RWPE2 (cell line): ENCODE data around the gene L3MBTL4.
"Not testable (repeated sequence)": the region's sequence is repeated elsewhere in the genome, so short reads cannot be mapped to it uniquely, and the experiment has no call there.

ENCODE experiments used
- ATAC-seq: fragments of 200-7000 bp; cut with Tn5 transposase; 3 replicates; pipeline ENCODE4 v1.9.1; 2021; ENCODE audit warnings: low read depth
- DNase-seq: peaks from one replicate; pipeline ENCODE4 v3.0.0-alpha.2; 2020; ENCODE audit warnings: low spot score
- H3K27ac ChIP-seq: fragments of 450-650 bp; 2 replicates; pipeline ENCODE4 v1.5.1; 2017; ENCODE audit warnings: mild to moderate bottlenecking; ENCODE audit not compliant: poor library complexity, severe bottlenecking
- H3K27me3 ChIP-seq: fragments of 250-450 bp; sonication (Bioruptor Pico); 2 replicates; pipeline ENCODE4 v1.5.1; 2021; ENCODE audit warnings: mild to moderate bottlenecking, moderate library complexity; ENCODE audit not compliant: insufficient read depth, poor library complexity, severe bottlenecking
- H3K36me3 ChIP-seq: fragments of 250-450 bp; sonication (Bioruptor Pico); 2 replicates; pipeline ENCODE4 v1.5.1; 2020; ENCODE audit warnings: low read depth, mild to moderate bottlenecking, moderate library complexity
- H3K4me1 ChIP-seq: fragments of 250-450 bp; sonication (Bioruptor Pico); 2 replicates; pipeline ENCODE4 v1.5.1; 2021; ENCODE audit warnings: mild to moderate bottlenecking, moderate library complexity; ENCODE audit not compliant: insufficient read depth, poor library complexity, severe bottlenecking
- H3K4me3 ChIP-seq: fragments of 250-450 bp; sonication (Bioruptor Pico); 2 replicates; pipeline ENCODE4 v1.5.1; 2021; ENCODE audit warnings: mild to moderate bottlenecking, moderate library complexity; ENCODE audit not compliant: severe bottlenecking
- H3K9me3 ChIP-seq: fragments of 250-450 bp; sonication (Bioruptor Pico); 2 replicates; pipeline ENCODE4 v1.5.1; 2021; ENCODE audit warnings: mild to moderate bottlenecking, moderate library complexity; ENCODE audit not compliant: severe bottlenecking
- TF ChIP-seq, protein P1 (sequence below): fragments of 450-650 bp; IDR thresholded peaks from one replicate; pipeline ENCODE4 v1.5.1; 2017; ENCODE audit warnings: mild to moderate bottlenecking, moderate library complexity; ENCODE audit not compliant: poor library complexity, severe bottlenecking

The L3MBTL4 gene

DNA sequence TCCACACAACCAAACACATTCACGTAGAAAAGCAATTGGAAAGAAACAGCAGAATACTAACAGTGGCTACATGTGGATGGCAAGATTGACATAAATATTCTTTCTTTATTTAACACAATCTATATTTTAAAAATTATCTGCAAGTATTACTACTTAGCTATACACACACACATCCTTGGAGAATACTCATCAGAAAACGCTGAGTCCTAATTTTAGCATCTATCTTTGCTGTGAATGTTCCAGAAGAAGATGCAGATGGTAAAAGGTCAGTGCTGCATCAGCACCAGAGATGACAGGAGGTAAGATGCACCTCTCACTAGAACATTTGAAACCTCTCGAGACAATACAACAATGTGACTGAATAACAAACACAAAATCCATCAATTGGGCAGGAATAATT is 148.5 kb downstream of the L3MBTL4 start:
- Histone ChIP-seq H3K27ac (no peak overlapping the region), H3K36me3 (no peaks in the 10 kb centered on the region), H3K27me3 (no peaks in the 10 kb centered on the region), H3K4me1 (no peaks in the 10 kb centered on the region), H3K4me3 (no peak overlapping the region), H3K9me3 (no peaks in the 10 kb centered on the region)
- TF ChIP-seq, protein P1, sequence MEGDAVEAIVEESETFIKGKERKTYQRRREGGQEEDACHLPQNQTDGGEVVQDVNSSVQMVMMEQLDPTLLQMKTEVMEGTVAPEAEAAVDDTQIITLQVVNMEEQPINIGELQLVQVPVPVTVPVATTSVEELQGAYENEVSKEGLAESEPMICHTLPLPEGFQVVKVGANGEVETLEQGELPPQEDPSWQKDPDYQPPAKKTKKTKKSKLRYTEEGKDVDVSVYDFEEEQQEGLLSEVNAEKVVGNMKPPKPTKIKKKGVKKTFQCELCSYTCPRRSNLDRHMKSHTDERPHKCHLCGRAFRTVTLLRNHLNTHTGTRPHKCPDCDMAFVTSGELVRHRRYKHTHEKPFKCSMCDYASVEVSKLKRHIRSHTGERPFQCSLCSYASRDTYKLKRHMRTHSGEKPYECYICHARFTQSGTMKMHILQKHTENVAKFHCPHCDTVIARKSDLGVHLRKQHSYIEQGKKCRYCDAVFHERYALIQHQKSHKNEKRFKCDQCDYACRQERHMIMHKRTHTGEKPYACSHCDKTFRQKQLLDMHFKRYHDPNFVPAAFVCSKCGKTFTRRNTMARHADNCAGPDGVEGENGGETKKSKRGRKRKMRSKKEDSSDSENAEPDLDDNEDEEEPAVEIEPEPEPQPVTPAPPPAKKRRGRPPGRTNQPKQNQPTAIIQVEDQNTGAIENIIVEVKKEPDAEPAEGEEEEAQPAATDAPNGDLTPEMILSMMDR, result no peak
- DNase-seq, result no peak
- no peak for ATAC-seq

DNA sequence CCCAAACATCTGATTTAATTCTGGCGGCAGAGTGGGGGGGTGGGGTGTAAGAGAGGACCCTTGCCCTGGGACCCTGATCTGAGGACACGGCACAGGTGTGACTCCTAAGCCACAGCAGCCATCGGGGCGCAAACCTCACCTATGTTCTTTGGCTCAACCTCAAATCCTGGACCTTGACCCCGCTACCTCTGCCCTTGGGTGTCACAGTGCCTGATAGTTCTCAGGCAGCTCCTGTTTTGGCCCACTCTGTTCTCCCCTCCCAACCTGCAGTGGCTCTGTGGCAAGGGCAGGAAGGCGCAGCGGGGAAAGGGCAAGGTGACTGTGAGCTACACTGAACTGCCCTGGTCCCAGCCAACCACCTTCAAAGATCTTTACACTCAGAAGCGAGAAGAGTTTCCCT is 152.8 kb downstream of the L3MBTL4 start:
- Histone ChIP-seq H3K27ac (no peak overlapping the region), H3K9me3 (no peaks in the 10 kb centered on the region), H3K4me1 (no peaks in the 10 kb centered on the region), H3K4me3 (no peak overlapping the region), H3K27me3 (no peaks in the 10 kb centered on the region), H3K36me3 (no peaks in the 10 kb centered on the region)
- ATAC-seq (no peak), DNase-seq (no peak)
- TF ChIP-seq, protein P1, result no peak

DNA sequence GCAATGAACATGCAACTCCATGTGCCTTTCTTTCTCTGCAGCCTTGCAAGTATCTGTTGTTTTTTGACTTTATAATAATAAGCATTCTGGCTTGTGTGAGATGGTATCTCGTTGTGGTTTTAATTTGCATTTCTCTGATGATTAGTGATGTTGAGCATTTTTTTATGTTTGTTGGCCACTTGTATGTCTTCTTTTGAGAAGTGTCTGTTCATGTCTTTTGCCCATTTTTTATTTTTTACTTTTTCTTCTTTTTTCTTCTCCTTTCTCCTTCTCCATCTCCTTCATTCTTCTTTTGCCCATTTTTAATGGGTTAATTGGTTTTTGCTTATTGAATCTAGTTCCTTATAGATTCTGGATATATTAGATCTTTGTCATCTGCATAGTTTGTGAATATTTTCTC is 155.4 kb downstream of the L3MBTL4 start:
- H3K27ac ChIP-seq, H3K4me1 ChIP-seq, H3K36me3 ChIP-seq, H3K27me3 ChIP-seq, ATAC-seq, H3K4me3 ChIP-seq, H3K9me3 ChIP-seq, DNase-seq: not testable (repeated sequence)

DNA sequence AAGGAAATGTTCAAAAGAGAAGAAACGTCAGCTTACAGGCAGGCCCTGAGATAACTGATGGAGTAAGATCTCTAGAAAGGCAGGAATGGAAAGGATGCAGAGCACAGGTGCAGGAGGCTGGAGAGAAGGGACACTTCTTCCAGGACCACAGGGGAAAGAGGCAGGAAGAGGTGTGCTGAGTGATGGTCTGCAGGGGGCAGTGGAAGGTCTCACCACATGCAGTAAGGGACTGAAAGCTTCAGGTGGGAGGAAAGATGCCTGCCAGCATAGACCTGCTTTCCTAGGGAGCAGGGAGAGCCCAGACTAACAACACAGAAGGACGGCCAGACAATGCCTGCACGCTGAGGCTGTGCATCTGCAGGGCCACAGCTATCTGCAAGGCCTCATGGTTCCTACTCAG is 156.8 kb downstream of the L3MBTL4 start:
- TF ChIP-seq, protein P1, result no peak
- Histone ChIP-seq H3K27ac (no peak overlapping the region), H3K4me3 (no peak overlapping the region), H3K9me3 (no peaks in the 10 kb centered on the region), H3K36me3 (no peaks in the 10 kb centered on the region), H3K4me1 (no peaks in the 10 kb centered on the region), H3K27me3 (no peaks in the 10 kb centered on the region)
- ATAC-seq, result no peak
- no peak for DNase-seq

DNA sequence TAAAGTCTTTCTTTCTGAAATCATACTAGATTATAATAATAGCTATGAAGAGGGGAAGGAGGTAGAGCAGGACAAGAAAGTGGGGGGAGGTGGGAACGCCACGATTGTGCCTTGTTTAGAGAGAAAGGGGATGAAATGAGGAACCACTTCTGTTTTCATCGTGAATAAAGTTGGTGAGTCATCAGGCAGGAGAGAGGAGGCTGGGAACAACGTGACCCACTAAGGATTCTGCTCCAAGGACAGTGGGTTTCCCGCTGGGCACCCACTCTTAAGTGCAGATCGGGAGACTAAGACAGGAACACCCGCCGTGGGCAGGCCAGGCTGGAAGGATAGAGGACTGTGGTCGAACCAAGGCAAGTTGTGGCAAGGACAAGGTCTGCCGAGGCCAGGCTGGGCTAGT is 158.2 kb downstream of the L3MBTL4 start:
- no peak for ATAC-seq

More for the DNA sequence above, 158.2 kb downstream of the L3MBTL4 start:
- no peaks in the 10 kb centered on the region for H3K36me3 ChIP-seq
- no peak overlapping the region for H3K27ac ChIP-seq
- no peaks in the 10 kb centered on the region for H3K9me3 ChIP-seq
- TF ChIP-seq, protein P1, result no peak
- H3K27me3 ChIP-seq, result no peaks in the 10 kb centered on the region
- DNase-seq, result no peak
- H3K4me3 ChIP-seq, result no peak overlapping the region
- no peaks in the 10 kb centered on the region for H3K4me1 ChIP-seq
